ENCODE measurements around the gene PSD4. TPM values are rescaled to one million over a fixed set of nuclear protein-coding genes. Genes with fewer than 3 reads are reported as not detected.
A peak's percentile ranks its signal among the peaks of the same experiment; 100 is the strongest.

PSD4 gene
- total RNA-seq, 1 experiment from 2014 or later = 9.6 TPM

DNA sequence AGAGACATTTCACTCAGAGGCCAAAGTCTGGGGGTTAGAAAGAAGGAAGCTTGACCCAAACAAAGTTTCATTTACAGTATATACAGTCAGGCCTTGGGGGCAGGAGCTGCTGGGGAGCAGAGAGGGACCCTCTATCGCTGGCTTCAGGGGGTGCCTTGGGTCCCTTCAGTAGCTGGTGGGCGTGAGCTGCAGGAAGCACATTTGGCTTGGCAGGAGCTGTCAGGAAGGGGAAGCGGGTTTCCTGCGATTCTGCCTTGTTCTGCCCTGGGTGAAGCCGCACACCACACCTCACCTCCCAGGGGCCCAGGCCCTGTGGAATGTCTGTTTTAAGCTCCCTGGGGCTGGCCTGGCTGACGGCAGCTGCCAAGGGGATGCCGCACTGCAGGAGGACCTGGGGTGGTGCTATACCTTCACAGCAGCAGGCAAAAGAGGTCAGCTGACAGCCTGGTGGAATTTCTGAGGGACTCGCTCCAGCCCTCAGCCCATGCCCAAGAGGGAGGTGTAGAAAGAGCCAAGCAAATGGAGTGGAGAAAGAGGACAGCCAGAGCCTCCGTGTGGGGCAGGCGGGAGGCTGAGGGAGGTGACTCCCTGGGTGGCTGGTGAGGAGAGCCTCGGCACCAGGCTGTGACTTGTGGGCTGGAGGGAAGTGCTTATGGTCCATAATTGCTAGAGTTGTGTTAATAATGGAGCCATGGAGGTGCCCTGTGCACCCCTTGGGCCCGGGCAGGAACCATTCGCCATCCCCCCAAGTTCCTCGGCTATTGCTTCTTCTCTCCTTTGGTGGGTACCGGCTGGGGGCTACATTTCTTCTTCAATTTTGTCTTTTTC is 43.9 kb downstream of the PSD4 start:
- H3K4me1 Mint-ChIP-seq (ENCODE audit: insufficient read depth, unreplicated experiment) = peaks cover 15% of the 10 kb centered on the region
- H3K27me3 Mint-ChIP-seq (ENCODE audit: insufficient read depth, unreplicated experiment) = no peaks in the 10 kb centered on the region
- no peak overlapping the region for H3K27ac Mint-ChIP-seq (ENCODE audit: low read depth, unreplicated experiment)
- ChIA-PET POLR2A (interaction anchor here (1.6 kb wide), 1 partner anchor 23 kb away, joined by 4 read pairs; no protein-coding TSS in a partner anchor), CTCF (interaction anchor here (0.6 to 2.4 kb wide), 7 partner anchors 10 to 690 kb away, joined by 3 to 9 read pairs (median 4); no protein-coding TSS in a partner anchor)
- no TSS peak for BruUV-seq (replicated peaks)
- intact Hi-C loops (cut with micrococcal nuclease) = no loop called here
- H3K4me3 Mint-ChIP-seq (ENCODE audit: unreplicated experiment) = no peak overlapping the region
- H3K36me3 Mint-ChIP-seq (ENCODE audit: insufficient read depth, unreplicated experiment) = peaks cover 6% of the 10 kb centered on the region
- DNase-seq (ENCODE audit: unreplicated experiment) = no peak
- TF ChIP-seq, protein P1, sequence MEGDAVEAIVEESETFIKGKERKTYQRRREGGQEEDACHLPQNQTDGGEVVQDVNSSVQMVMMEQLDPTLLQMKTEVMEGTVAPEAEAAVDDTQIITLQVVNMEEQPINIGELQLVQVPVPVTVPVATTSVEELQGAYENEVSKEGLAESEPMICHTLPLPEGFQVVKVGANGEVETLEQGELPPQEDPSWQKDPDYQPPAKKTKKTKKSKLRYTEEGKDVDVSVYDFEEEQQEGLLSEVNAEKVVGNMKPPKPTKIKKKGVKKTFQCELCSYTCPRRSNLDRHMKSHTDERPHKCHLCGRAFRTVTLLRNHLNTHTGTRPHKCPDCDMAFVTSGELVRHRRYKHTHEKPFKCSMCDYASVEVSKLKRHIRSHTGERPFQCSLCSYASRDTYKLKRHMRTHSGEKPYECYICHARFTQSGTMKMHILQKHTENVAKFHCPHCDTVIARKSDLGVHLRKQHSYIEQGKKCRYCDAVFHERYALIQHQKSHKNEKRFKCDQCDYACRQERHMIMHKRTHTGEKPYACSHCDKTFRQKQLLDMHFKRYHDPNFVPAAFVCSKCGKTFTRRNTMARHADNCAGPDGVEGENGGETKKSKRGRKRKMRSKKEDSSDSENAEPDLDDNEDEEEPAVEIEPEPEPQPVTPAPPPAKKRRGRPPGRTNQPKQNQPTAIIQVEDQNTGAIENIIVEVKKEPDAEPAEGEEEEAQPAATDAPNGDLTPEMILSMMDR (IDR thresholded peaks at IDR 0.05; ENCODE audit: unreplicated experiment) = no peak
- H3K9me3 Mint-ChIP-seq (ENCODE audit: unreplicated experiment) = no peaks in the 10 kb centered on the region

DNA sequence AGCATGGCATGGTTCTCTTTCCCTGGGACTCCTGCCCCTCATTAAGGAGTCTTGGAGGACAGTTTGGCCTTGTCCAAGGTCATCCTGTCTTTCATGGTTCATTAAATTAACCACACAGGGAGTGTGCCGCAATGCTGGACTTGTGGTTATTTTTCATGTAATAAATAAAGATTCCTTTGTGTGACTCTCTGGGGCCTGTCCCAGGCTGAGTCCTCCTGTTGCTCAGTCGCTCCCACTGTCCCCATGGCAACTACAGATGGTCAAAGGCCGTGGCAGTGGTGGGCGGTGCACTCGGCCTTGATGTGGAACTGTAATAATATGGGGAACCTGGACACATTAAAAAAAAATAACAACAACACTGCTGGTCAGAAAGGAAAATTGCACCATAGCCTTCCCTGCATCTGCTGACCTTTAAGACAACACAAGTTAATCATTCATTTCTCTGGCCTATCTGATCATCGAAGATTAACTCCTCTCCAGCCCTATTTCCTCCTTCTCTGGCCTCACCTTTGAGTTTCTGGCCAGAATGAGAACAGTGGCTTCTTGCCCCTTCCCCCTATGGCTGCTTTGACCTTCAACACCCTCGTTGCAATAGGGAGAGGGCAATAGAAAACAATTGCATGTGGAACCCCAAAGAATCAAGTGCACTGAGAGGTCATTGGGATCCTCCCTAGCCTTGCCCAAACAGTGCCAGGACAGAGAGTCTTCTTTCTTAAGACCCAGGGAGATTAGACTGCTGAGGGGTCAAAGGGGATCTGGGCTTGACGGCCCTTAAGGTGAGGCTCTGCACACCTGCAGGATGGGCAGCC is 44.7 kb downstream of the PSD4 start:
- Mint-ChIP-seq H3K36me3 (ENCODE audit: insufficient read depth, unreplicated experiment) (peaks cover 6% of the 10 kb centered on the region), H3K4me1 (ENCODE audit: insufficient read depth, unreplicated experiment) (peaks cover 15% of the 10 kb centered on the region), H3K4me3 (ENCODE audit: unreplicated experiment) (no peak overlapping the region), H3K27me3 (ENCODE audit: insufficient read depth, unreplicated experiment) (no peaks in the 10 kb centered on the region), H3K27ac (ENCODE audit: low read depth, unreplicated experiment) (no peak overlapping the region), H3K9me3 (ENCODE audit: unreplicated experiment) (no peaks in the 10 kb centered on the region)
- ChIA-PET CTCF (interaction anchor here (1.2 to 2.4 kb wide), 3 partner anchors 30 to 152 kb away, joined by 3 to 9 read pairs (median 5); no protein-coding TSS in a partner anchor), POLR2A (interaction anchor here (1.1 kb wide), 1 partner anchor 12 kb away, joined by 3 read pairs; no protein-coding TSS in a partner anchor)
- intact Hi-C loops (cut with micrococcal nuclease) = no loop called here
- peak; percentile 50 for DNase-seq (ENCODE audit: unreplicated experiment)
- BruUV-seq (replicated peaks) = no TSS peak
- TF ChIP-seq, protein P1 (IDR thresholded peaks at IDR 0.05; ENCODE audit: unreplicated experiment) = no peak

DNA sequence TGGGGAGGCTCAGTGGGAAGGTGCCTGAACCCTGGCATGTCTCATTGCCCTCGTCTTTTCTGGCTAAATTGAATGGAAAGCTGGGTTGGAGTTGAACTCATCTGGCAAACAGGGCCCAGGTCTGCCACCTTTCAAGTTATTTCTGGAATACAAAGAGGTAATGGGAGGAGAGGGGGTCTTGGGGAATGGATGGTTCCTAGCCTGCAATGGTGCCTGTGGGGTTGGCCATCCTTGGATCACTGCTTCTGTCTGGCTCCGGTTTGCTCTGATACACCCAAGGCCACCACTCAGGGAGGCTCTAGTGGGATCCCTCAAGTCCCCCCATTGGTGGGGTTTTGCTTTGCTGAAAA is 45.3 kb downstream of the PSD4 start:
- H3K36me3 Mint-ChIP-seq (ENCODE audit: insufficient read depth, unreplicated experiment) = peaks cover 6% of the 10 kb centered on the region
- ChIA-PET CTCF (interaction anchor here (1.2 to 4.7 kb wide), 2 partner anchors 14 to 151 kb away, joined by 3 to 30 read pairs; no protein-coding TSS in a partner anchor), POLR2A (interaction anchor here (1.1 kb wide), 1 partner anchor 12 kb away, joined by 3 read pairs; no protein-coding TSS in a partner anchor)
- no peak overlapping the region for H3K27ac Mint-ChIP-seq (ENCODE audit: low read depth, unreplicated experiment)
- H3K4me3 Mint-ChIP-seq (ENCODE audit: unreplicated experiment) = no peak overlapping the region
- peaks cover 15% of the 10 kb centered on the region for H3K4me1 Mint-ChIP-seq (ENCODE audit: insufficient read depth, unreplicated experiment)
- DNase-seq (ENCODE audit: unreplicated experiment) = no peak
- TF ChIP-seq, protein P1 (IDR thresholded peaks at IDR 0.05; ENCODE audit: unreplicated experiment) = no peak
- H3K27me3 Mint-ChIP-seq (ENCODE audit: insufficient read depth, unreplicated experiment) = no peaks in the 10 kb centered on the region
- BruUV-seq (replicated peaks) = no TSS peak
- intact Hi-C loops (cut with micrococcal nuclease) = no loop called here
- no peaks in the 10 kb centered on the region for H3K9me3 Mint-ChIP-seq (ENCODE audit: unreplicated experiment)

DNA sequence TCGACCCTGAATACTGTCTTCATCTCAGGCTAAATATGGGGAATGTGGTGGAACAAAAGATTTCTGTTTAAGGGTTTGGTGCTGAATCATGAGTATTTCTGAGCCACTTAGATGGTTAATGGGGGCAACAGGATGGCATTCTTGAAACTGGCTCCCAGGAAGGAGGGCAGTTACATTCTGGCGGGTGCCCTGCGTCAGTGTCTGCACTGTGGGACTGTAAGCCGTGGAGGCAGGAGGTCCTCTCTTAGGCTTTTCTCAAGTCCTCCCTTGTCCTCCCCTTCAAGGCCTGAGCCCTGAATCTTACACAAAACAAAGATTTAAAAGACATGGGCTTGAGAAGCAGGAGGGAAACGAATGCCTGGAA is 45.7 kb downstream of the PSD4 start:
- Mint-ChIP-seq H3K36me3 (ENCODE audit: insufficient read depth, unreplicated experiment) (peaks cover 6% of the 10 kb centered on the region), H3K4me1 (ENCODE audit: insufficient read depth, unreplicated experiment) (peaks cover 15% of the 10 kb centered on the region), H3K27me3 (ENCODE audit: insufficient read depth, unreplicated experiment) (no peaks in the 10 kb centered on the region), H3K9me3 (ENCODE audit: unreplicated experiment) (no peaks in the 10 kb centered on the region), H3K4me3 (ENCODE audit: unreplicated experiment) (no peak overlapping the region), H3K27ac (ENCODE audit: low read depth, unreplicated experiment) (peak overlapping the region; percentile 40)
- no peak for DNase-seq (ENCODE audit: unreplicated experiment)
- CTCF ChIA-PET = interaction anchor here (0.8 to 4.7 kb wide), 4 partner anchors 15 to 171 kb away, joined by 3 to 30 read pairs (median 4); no protein-coding TSS in a partner anchor
- TF ChIP-seq, protein P1 (IDR thresholded peaks at IDR 0.05; ENCODE audit: unreplicated experiment) = no peak
- POLR2A ChIA-PET = interaction anchor here (0.7 to 1.3 kb wide), 3 partner anchors 8 to 11 kb away, joined by 3 to 4 read pairs (median 3); no protein-coding TSS in a partner anchor
- BruUV-seq (replicated peaks) = no TSS peak
- intact Hi-C loops (cut with micrococcal nuclease) = no loop called here
